GM19238 (cell line): ENCODE measurements around the gene MGST1.

Experiments
- DNase-seq: peaks from one replicate; pipeline ENCODE4 v3.0.0; 2011; ENCODE audit warnings: low spot score; ENCODE audit not compliant: insufficient read length

Gene MGST1

DNA sequence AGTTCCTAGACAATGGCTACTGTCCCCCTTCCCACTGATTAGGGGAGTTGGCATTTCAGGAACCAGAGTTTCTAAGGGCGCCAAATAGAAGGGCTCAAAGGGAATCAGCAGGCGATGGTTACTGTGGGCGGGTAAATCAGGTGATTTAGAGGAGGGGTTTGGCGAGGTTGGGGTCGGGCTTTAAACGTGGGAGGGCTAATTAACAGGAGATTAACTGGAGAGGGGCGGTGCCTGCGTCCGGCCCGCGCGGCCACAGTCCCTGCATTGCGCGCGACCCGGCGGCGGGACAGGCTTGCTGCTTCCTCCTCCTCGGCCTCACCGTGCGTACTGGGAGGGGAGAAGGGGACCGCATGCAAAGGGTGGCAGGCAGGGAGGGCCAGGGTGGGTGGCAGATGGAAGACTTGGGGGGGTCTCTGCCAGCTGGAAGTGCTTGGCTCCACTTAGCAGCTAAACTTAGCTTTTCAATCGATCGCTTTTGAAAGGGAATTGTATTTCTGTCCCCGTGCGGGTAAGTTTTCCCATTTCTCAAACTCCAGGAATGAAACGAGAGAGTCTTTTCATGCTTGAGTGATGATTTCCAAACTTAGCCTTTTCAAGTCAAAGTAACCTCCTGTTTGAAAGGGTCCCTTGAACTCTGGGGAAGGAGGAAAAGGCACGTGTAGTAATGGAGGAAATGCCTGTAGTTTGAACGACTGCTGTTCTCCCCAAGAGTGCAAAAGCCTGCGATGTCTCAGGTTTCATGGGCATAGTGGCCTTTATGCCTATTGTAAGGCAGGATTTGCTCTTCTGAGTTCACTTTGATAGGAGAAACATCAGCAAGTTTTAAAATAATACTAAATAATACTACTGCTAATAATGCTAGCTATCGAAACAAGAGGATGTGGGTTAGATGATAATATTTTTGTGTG is at the start of gene MGST1:
Gene MGST1, plus strand, starts transcription at position 255 of the 908 bp plus-strand sequence. CDS start 6,608 bp downstream, outside the sequence.
- DNase-seq: no peak

- DNase-seq: no peak
Measured at GRCh38 chr12:16299403-16299802, 48.0 kb upstream of the MGST1 start.

- DNase-seq: no peak
Measured at GRCh38 chr12:16300122-16300521, 47.3 kb upstream of the MGST1 start.

DNA sequence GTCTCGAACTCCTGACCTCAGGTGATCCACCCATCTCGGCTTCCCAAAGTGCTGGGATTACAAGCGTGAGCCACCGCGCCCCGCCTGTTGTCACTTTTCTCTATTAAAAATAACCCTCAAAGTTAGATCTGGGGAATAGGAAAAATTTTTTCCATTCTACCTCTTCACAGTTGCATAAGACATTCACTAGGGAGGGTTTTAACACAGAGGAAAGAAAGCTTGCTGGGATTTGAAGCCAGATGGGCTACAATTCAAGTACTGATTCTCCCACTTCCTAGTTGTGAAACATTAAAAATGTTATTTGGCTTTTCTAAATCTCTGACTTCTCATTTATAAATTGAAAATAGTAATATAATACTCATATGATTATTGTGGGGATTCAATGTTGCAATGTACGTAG is 46.7 kb upstream of the MGST1 start:
- no peak for DNase-seq

DNA sequence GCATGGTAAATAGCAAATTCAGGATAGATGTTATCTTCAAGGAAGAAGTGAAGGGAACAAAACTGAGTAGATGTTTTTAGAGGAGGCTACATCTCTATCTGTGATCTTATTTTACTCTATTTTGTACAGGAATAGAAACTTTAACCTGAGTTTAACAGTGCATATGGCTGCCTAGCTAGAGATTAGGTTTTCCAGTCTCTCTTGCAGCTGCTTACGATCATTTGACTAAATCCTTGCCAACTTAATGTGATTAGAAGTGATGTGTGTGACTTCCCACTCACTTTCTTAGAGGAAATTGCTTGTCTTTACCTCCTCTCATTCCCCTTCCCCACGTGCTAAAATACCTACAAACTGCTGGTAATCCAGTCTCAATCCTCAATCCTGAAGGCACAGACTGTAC is 43.5 kb upstream of the MGST1 start:
- no peak for DNase-seq

- no peak for DNase-seq
Measured at GRCh38 chr12:16307856-16308475, 39.5 kb upstream of the MGST1 start.

GRCh38 chr12:16310934-16311333 is 36.5 kb upstream of the MGST1 start:
- DNase-seq: no peak

DNA sequence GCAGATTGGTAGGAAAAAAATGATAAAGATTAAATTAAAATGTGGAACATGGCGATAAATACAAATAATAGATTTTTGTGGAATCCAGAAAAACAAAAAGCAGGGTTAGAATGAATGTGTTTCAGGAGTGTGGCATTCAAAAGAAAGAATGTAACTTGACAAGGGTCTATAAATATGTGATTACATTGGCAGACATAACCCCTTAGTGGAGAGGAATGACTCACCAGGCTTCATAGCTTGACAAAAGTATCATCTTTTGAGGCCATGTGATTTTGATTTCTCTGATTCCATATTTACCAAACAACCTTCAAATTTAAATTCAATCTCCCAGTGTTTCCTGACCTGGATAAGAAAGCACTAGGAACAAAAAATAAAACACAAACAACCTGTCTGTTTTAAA is 24.4 kb upstream of the MGST1 start:
- no peak for DNase-seq

GRCh38 chr12:16323638-16324037 is 23.8 kb upstream of the MGST1 start:
- no peak for DNase-seq

DNA sequence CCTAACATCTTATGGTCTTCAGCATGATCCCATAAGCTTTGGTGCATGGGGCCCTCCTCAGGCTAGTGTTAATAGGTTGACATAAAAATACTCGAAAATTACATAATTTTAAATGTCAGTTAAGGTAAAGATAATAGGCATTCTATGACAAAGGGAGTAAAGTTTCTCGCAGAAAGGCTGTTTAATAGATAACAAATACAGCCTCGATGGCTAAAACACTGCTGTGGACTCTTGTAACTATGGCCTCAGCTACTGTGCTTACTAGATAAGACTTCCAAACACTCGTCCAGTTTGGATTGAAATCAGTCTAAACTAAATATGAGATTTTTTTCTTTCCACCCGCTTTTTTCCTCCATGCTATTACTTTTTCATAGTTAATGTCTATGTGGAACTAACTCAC is 23.2 kb upstream of the MGST1 start:
- DNase-seq: no peak

- no peak for DNase-seq
Measured at GRCh38 chr12:16324772-16325171, 22.7 kb upstream of the MGST1 start.

DNA sequence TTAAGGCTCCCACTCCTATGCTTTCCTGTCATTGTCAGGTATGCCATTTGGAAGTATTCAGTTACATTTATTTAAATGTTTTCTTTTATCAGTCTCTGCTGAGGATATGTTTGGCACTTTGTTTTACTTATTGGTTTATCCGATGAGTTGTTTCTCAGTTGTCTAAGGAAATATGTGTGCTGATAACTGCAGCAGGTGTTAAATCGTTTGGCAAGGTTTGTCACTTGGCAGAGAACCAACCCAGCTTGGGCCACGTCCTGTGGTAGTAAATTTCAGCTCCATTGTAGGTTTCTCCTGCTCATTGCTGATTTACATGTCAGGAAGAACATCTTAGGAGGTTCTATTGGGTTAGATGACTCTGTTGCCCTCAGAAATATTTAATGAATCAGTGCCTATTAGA is 22.0 kb upstream of the MGST1 start:
- DNase-seq: no peak

DNA sequence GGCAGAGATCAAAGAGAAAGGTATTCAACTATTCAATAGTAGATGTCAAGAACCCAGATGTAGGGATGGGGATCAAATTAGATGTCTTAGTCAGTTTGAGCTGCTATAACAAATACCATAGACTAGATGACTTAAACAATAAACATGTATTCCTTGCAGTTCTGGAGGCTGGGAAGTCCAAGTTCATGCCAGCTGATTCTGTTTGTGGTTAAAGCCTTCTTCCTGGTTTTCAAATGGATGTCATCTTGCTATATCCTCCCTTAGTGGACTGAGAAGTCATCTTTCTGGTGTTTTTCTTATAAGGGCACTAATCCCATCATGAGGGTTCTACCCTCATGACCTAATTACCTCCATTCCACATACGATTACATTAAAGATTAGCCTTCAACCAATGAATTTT is 19.5 kb upstream of the MGST1 start:
- DNase-seq: no peak

GRCh38 chr12:16329594-16329993 is 17.9 kb upstream of the MGST1 start:
- DNase-seq: no peak

DNA sequence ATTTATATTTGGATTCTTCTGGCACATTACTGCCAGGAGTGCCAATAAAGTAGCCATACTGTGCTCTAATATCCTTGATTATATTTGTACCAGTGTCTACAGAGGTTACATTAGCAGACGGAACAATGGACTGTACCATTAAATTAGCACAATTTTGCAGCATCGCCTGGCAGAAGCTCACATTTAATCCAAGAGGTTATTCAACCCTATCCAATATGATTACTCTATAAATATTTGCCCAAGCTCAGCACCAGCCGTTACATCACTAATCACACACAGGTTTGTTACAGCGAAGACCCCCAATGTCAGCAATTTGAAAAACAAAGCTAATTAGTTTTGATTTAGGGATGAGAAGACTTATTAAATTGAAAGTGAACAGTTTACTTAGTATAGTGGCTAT is 16.9 kb upstream of the MGST1 start:
- DNase-seq: no peak

- no peak for DNase-seq
Measured at GRCh38 chr12:16331998-16332397, 15.4 kb upstream of the MGST1 start.

DNA sequence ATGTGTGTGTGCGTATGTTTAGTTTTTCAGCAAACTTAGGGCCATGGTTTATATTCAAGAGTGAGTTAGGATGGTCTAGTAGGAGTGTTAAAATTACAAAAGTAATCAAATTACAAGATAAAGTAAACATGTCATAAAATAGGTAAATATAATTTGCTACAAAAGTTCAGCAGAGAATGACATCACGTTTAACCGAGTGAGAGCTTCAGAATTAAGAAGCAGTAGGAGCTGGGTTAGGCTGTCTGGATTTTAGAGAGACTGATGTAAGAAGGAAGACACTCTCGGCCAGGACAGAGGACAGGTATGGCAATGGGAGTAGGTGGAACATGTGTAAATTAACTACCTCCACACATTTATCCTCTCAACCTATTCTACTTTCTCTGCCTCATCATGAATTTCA is 11.6 kb upstream of the MGST1 start:
- DNase-seq: no peak

DNA sequence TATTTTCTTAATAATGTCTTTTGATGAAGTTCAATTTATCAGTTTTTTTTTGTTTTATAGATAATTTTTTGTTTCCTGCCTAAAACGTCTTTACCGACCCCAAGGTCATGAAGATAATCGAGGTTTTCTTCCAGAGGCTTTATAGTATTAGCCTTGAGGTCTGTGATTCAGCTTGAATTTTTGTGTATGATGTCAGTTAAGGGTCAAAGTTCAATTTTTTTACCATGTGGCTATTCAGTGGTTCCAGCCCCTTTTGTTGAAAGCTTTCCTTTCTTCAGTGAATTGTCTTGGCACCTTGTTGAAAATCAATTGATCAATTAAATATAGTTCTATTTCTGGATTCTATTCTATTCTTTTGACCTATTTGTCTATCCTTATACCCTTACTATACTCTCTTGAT is 3.2 kb upstream of the MGST1 start:
- DNase-seq: no peak

DNA sequence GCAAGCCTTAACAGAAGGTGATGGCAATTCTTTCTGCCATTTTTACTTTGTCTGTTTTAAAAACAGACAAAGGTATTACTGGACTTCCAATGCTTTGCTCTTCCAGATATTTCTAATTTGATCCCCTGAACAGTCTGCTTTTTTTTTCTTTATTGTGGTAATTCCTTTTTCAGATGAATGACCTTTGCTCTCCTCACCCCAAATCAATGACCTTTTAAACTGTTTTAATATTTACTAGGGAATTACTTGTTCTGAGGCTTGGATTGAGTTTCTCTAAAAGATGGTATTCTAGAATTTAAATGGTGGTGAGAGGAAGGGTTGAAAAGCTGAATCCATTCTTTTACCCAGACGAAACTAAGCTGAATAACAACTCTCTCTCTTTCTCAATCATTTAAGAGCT is 2.3 kb upstream of the MGST1 start:
- DNase-seq: no peak

GRCh38 chr12:16346958-16347357 is 487 bp upstream of the MGST1 start:
- DNase-seq: no peak

DNA sequence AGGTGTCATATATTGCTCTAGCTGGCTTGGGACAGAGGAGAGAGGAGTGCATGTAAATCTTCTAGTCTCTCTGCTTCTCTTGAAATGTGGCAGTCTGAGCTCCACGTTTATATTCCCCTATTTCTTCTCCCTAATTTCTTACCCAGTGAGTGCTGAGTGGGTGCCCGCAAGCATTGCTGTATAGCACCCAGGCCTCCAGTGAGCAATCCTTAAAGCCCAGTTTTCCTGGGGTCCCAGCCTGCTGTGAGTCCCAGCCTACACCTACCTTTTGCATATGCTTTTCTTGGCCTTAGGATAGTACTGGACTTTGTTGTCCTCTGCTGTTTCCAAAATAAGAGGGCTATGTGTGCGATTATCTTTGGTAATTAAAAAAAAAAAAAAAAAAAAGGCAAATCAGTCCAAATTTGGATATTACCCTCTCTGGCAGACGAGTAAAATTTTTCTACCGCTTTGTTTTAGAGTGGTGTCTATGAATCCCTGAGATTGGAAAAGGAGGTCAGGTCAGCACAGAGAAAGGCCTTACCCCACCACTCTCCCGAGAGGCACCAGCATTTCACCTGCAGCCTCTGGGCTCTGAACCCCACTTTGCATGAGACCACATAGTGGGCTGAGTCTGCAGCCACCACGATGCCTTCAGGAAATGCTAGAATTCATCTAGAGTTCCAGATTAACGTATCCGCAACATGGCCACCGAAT is 1.1 kb downstream of the MGST1 start:
- no peak for DNase-seq

GRCh38 chr12:16349131-16349460 is 1.7 kb downstream of the MGST1 start:
- no peak for DNase-seq
